ENCODE results near the gene MGAT4B.

Gene MGAT4B

DNA sequence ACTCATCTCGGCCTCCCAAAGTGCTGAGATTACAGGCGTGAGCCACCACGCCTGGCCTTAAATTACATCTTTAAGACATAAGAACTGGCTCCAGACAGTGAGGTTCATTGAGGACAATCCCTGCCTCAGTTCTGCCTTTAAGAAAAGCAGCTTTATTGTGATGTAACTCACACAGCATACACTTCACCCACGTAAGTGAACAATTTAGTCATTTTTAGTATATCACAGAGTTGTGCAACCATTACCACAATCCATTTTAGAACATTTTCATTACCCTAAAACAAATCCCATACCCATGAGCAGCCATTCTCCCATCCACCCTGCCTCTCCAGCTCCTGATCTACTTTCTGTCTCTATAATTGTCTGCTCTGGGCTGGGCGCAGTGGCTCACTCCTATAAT is 36.9 kb downstream of the MGAT4B start:
- ATAC-seq: no peak
- TF ChIP-seq ESRRG (CRISPR knock-in tag; IDR thresholded peaks at IDR 0.05) (no peak), ISL1 (CRISPR knock-in tag; IDR thresholded peaks at IDR 0.05) (no peak), ZNF8 (CRISPR knock-in tag; IDR thresholded peaks at IDR 0.05) (no peak), ZFP30 (CRISPR knock-in tag; IDR thresholded peaks at IDR 0.05) (no peak), OSR1 (CRISPR knock-in tag; IDR thresholded peaks at IDR 0.05) (no peak), BACH2 (CRISPR knock-in tag; IDR thresholded peaks at IDR 0.05; ENCODE audit: borderline replicate concordance) (no peak), TOX (CRISPR knock-in tag; IDR thresholded peaks at IDR 0.05; ENCODE audit: borderline replicate concordance) (no peak), SNAI2 (CRISPR knock-in tag; IDR thresholded peaks at IDR 0.05) (no peak), PPARA (CRISPR knock-in tag; IDR thresholded peaks at IDR 0.05; ENCODE audit: borderline replicate concordance) (no peak), ZC3H10 (CRISPR knock-in tag; IDR thresholded peaks at IDR 0.05) (no peak), CSDC2 (CRISPR knock-in tag; IDR thresholded peaks at IDR 0.05) (no peak), ZFP3 (CRISPR knock-in tag; IDR thresholded peaks at IDR 0.05) (no peak), ZNF565 (CRISPR knock-in tag; conservative IDR thresholded peaks at IDR 0.05; ENCODE audit: low read depth) (no peak), RARB (CRISPR knock-in tag; IDR thresholded peaks at IDR 0.05) (no peak)
- TF ChIP-seq, protein P1, sequence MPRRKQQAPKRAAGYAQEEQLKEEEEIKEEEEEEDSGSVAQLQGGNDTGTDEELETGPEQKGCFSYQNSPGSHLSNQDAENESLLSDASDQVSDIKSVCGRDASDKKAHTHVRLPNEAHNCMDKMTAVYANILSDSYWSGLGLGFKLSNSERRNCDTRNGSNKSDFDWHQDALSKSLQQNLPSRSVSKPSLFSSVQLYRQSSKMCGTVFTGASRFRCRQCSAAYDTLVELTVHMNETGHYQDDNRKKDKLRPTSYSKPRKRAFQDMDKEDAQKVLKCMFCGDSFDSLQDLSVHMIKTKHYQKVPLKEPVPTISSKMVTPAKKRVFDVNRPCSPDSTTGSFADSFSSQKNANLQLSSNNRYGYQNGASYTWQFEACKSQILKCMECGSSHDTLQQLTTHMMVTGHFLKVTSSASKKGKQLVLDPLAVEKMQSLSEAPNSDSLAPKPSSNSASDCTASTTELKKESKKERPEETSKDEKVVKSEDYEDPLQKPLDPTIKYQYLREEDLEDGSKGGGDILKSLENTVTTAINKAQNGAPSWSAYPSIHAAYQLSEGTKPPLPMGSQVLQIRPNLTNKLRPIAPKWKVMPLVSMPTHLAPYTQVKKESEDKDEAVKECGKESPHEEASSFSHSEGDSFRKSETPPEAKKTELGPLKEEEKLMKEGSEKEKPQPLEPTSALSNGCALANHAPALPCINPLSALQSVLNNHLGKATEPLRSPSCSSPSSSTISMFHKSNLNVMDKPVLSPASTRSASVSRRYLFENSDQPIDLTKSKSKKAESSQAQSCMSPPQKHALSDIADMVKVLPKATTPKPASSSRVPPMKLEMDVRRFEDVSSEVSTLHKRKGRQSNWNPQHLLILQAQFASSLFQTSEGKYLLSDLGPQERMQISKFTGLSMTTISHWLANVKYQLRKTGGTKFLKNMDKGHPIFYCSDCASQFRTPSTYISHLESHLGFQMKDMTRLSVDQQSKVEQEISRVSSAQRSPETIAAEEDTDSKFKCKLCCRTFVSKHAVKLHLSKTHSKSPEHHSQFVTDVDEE (CRISPR knock-in tag; IDR thresholded peaks at IDR 0.05): no peak
- TF ChIP-seq, protein P2, sequence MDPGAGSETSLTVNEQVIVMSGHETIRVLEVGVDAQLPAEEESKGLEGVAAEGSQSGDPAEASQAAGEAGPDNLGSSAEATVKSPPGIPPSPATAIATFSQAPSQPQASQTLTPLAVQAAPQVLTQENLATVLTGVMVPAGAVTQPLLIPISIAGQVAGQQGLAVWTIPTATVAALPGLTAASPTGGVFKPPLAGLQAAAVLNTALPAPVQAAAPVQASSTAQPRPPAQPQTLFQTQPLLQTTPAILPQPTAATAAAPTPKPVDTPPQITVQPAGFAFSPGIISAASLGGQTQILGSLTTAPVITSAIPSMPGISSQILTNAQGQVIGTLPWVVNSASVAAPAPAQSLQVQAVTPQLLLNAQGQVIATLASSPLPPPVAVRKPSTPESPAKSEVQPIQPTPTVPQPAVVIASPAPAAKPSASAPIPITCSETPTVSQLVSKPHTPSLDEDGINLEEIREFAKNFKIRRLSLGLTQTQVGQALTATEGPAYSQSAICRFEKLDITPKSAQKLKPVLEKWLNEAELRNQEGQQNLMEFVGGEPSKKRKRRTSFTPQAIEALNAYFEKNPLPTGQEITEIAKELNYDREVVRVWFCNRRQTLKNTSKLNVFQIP (CRISPR knock-in tag; IDR thresholded peaks at IDR 0.05; ENCODE audit: borderline replicate concordance, low read depth): no peak

DNA sequence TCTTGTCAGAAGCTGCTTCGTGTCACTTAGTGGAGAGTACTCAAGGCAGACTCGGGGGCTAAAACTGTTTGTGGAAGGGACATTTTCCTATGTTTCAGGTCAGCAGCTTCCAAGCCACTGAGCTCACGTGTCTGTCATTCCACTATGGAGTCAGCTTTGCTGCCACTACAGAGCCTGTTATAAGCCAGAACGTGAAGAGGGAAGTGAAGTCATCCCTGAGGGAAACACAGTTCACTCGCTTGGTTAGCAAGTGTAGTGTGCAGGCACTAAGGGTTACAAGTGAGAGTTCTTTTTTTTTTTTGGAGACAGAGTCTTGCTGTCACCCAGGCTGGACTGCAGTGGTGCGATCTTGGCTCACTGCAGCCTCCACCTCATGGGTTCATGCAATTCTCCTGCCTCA is 37.4 kb downstream of the MGAT4B start:
- TF ChIP-seq ZNF565 (CRISPR knock-in tag; conservative IDR thresholded peaks at IDR 0.05; ENCODE audit: low read depth) (no peak), ZNF70 (CRISPR knock-in tag; IDR thresholded peaks at IDR 0.05) (no peak), OSR1 (CRISPR knock-in tag; IDR thresholded peaks at IDR 0.05) (no peak), PPARA (CRISPR knock-in tag; IDR thresholded peaks at IDR 0.05; ENCODE audit: borderline replicate concordance) (no peak), BACH2 (CRISPR knock-in tag; IDR thresholded peaks at IDR 0.05; ENCODE audit: borderline replicate concordance) (no peak)
- ATAC-seq: no peak

DNA sequence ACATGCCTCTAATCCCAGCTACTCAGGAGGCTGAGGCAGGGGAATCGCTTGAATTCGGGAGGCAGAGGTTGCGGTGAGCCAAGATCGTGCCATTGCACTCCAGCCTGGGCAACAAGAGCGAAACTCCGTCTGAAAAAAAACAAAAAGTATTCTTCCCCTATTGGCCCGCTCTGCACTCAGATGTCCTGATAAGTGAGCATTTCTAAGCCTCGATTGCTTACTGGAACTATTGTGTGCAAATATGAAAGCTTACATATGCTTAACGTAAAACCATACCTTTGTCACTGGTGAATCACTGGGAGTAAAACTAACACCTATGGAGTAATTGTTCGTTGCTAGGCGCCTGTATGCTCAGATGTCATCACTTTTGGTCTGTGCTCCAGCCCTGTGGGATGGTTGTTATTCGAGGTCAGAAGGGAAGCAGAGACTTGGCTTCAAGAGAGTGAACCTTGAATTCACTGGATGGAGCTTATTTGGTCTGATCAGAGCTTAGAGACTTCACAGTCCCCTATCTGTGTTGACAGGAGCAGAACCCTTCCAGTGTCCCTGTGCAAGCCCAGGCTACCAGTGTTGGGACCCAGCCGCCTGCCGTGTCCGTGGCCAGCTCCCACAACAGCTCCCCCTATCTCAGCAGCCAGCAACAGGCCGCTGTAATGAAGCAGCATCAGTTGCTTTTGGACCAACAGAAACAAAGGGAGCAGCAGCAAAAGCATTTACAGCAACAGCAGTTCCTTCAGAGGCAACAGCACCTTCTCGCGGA is 38.2 kb downstream of the MGAT4B start:
- TF ChIP-seq ZNF565 (CRISPR knock-in tag; conservative IDR thresholded peaks at IDR 0.05; ENCODE audit: low read depth) (no peak), TOX (CRISPR knock-in tag; IDR thresholded peaks at IDR 0.05; ENCODE audit: borderline replicate concordance) (no peak), ZFP3 (CRISPR knock-in tag; IDR thresholded peaks at IDR 0.05) (no peak), SNAI2 (CRISPR knock-in tag; IDR thresholded peaks at IDR 0.05) (no peak), GLIS3 (CRISPR knock-in tag; IDR thresholded peaks at IDR 0.05) (no peak), CSDC2 (CRISPR knock-in tag; IDR thresholded peaks at IDR 0.05) (no peak), RARB (CRISPR knock-in tag; IDR thresholded peaks at IDR 0.05) (no peak), ZFP30 (CRISPR knock-in tag; IDR thresholded peaks at IDR 0.05) (no peak), BACH2 (CRISPR knock-in tag; IDR thresholded peaks at IDR 0.05; ENCODE audit: borderline replicate concordance) (no peak), ARNTL (CRISPR knock-in tag; IDR thresholded peaks at IDR 0.05; ENCODE audit: borderline replicate concordance, low read depth) (no peak), ZNF70 (CRISPR knock-in tag; IDR thresholded peaks at IDR 0.05) (no peak)
- TF ChIP-seq, protein P3, sequence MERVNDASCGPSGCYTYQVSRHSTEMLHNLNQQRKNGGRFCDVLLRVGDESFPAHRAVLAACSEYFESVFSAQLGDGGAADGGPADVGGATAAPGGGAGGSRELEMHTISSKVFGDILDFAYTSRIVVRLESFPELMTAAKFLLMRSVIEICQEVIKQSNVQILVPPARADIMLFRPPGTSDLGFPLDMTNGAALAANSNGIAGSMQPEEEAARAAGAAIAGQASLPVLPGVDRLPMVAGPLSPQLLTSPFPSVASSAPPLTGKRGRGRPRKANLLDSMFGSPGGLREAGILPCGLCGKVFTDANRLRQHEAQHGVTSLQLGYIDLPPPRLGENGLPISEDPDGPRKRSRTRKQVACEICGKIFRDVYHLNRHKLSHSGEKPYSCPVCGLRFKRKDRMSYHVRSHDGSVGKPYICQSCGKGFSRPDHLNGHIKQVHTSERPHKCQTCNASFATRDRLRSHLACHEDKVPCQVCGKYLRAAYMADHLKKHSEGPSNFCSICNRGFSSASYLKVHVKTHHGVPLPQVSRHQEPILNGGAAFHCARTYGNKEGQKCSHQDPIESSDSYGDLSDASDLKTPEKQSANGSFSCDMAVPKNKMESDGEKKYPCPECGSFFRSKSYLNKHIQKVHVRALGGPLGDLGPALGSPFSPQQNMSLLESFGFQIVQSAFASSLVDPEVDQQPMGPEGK (CRISPR knock-in tag; IDR thresholded peaks at IDR 0.05; ENCODE audit: borderline replicate concordance): no peak
- TF ChIP-seq, protein P4, sequence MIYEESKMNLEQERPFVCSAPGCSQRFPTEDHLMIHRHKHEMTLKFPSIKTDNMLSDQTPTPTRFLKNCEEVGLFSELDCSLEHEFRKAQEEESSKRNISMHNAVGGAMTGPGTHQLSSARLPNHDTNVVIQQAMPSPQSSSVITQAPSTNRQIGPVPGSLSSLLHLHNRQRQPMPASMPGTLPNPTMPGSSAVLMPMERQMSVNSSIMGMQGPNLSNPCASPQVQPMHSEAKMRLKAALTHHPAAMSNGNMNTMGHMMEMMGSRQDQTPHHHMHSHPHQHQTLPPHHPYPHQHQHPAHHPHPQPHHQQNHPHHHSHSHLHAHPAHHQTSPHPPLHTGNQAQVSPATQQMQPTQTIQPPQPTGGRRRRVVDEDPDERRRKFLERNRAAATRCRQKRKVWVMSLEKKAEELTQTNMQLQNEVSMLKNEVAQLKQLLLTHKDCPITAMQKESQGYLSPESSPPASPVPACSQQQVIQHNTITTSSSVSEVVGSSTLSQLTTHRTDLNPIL (CRISPR knock-in tag; IDR thresholded peaks at IDR 0.05; ENCODE audit: low read depth): no peak
- ATAC-seq: no peak

Data from SK-N-SH treated with all-trans-retinoic acid at 6 μM for 48 hours (cell line).